Stomach (tissue), 9 donors: ENCODE results near the gene MUC5B. TPM values are rescaled to one million over a fixed set of nuclear protein-coding genes. Genes with fewer than 3 reads are reported as not detected.
A peak's percentile ranks its signal among the peaks of the same experiment; 100 is the strongest.

ENCODE experiments used
- DNase-seq, 2 donors: peaks; one replicate each; pipeline versions ENCODE4 v3.0.0 to v3.0.0-alpha.2; 2013 to 2019
- H3K27ac ChIP-seq, 5 donors: fragments of 200-600 bp in 4 of 5; sonication (generic) in 4 of 5; one replicate each; pipeline ENCODE4 v1.5.1; 2013 to 2019; ENCODE audit warnings: mild to moderate bottlenecking in 1 of 5, moderate library complexity in 1 of 5
- H3K27me3 ChIP-seq, 3 donors: fragments of 200-600 bp; sonication (generic); one replicate each; pipeline ENCODE4 v1.5.1; 2017 to 2019; ENCODE audit warnings: mixed run types in 1 of 3
- H3K36me3 ChIP-seq, 4 donors: fragments of 200-600 bp; sonication (generic); 1 replicate in 3 of 4; 2 replicates in 1 of 4; pipeline ENCODE4 v1.5.1; 2016 to 2019
- H3K4me1 ChIP-seq, 4 donors: fragments of 200-600 bp; sonication (generic); one replicate each; pipeline ENCODE4 v1.5.1; 2016 to 2019
- H3K4me3 ChIP-seq, 4 donors: fragments of 200-600 bp; sonication (generic) in 3 of 4; one replicate each; pipeline ENCODE4 v1.5.1; 2016 to 2019; ENCODE audit warnings: mild to moderate bottlenecking in 1 of 4
- H3K9me3 ChIP-seq, 4 donors: fragments of 200-600 bp; sonication (generic); one replicate each; pipeline ENCODE4 v1.5.1; 2016 to 2019
- CTCF ChIP-seq, 7 experiments: fragments of 450-650 bp in 4 of 7; fragments of 200-600 bp in 3 of 7; sonication (generic) in 3 of 7; IDR thresholded peaks; one replicate each; pipeline ENCODE4 v1.5.1; 2016 to 2019; ENCODE audit warnings: antibody characterized with exemption in 7 of 7, control low read depth in 2 of 7, mild to moderate bottlenecking in 1 of 7
- EP300 ChIP-seq: sonication (generic); formaldehyde crosslinking; IDR thresholded peaks from one replicate; pipeline ENCODE4 v1.6.1; 2017; ENCODE audit warnings: antibody characterized with exemption
- POLR2A ChIP-seq, 4 donors: fragments of 450-650 bp; IDR thresholded peaks; one replicate each; pipeline ENCODE4 v1.6.1; 2016; ENCODE audit warnings: antibody characterized with exemption in 4 of 4, control low read depth in 2 of 4, mild to moderate bottlenecking in 1 of 4, moderate library complexity in 1 of 4
- POLR2AphosphoS5 ChIP-seq, 3 donors: sonication (generic); formaldehyde crosslinking; IDR thresholded peaks; one replicate each; pipeline ENCODE4 v1.6.1; 2016; ENCODE audit warnings: antibody characterized with exemption in 3 of 3
- WGBS, 5 donors: extraction: QIAGEN DNeasy Blood & Tissue Kit in 3 of 5; methylation state at CpG; one replicate each; pipeline versions ENCODE4 v1.1.5 to v1.1.7; 2013 to 2018; 5-methylcytosine and 5-hydroxymethylcytosine counted together
- intact Hi-C: fragments of 100-400 bp; cut with DNase I; formaldehyde crosslinking; loops from one replicate; pipeline ENCODE4 v1.15.1; 2023; ENCODE audit warnings: low total_unique reads
- polyA plus RNA-seq, 3 donors: library from polyadenylated mRNA; stranded (reverse); fragments of 200-250 nt; gene quantifications; one replicate each; pipeline ENCODE4 v1.2.3, GENCODE V29; 2013
- total RNA-seq, 5 donors: library from RNA; depleted of rRNA; stranded (reverse); fragments of >200 nt; gene quantifications; one replicate each; pipeline versions ENCODE4 v1.1.0 to v1.2.3, GENCODE V29; 2014 to 2016
- donor health status: healthy with polysubstance abuse.
- donor health status: Bipolar disorder and iron deficiency.
- donor health status: healthy.

The MUC5B gene
- total and polyA plus RNA-seq, 8 donors: under 0.01 to 516 (median 6.6) TPM

GRCh38 chr11:1221848-1222311, 986 bp upstream of the MUC5B start:
- 86 to 95% (median 90%) methylated on average over 9 to 23 of the region's 23 CpGs for WGBS, 5 donors
- no peak overlapping the region for H3K27ac ChIP-seq

DNA sequence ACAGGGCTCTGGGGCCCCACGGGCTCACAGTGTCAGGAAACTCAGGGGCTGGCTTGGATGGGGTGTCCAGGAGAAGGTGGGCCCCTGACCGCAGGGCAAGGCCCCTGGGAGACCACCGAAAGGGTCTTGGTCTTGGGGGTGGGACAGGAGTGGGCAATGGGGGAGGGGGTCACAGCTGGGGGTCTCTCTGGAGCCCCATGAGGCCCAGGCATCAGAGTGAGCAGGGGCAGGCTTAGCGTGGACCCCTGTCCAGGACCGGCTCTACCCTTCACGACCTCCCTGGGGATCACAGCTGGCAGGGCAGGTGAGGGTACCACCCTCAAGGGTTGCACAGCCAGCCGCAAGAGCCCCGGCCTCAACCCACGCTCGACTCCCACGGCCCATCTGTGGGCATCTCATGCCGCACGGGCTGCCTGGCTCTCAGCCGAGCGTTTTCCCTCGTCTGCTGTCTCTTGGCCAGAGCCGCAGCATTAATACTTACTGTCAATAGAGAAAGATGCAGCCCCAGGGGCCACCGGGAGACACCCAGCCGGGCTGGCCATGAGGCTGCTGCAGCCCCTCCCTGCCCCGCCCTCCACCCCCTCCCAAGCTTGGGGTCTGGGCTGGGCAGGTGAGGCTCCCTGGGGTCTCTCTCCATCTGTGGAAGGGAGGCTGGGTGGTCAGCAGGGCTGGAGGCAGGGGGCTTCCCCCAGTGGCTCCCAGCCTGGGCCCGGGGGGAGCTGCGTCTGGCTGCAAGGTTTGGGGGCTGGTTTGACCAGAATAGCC, 662 bp downstream of the MUC5B start:
- no peak for DNase-seq
- peaks cover 0 to 48% (median 37%) of the 10 kb centered on the region in 4 donors for H3K4me1 ChIP-seq

More at GRCh38 chr11:1221848-1222311, 986 bp upstream of the MUC5B start:
- DNase-seq: no peak
- TF ChIP-seq POLR2AphosphoS5 (IDR thresholded peaks at IDR 0.05) (no peak), CTCF (IDR thresholded peaks at IDR 0.05) (no peak), POLR2A (IDR thresholded peaks at IDR 0.05) (no peak), EP300 (no peak)
- Histone ChIP-seq H3K4me3 (no peak overlapping the region), H3K36me3 (no peaks in the 10 kb centered on the region), H3K4me1 (peaks cover 0 to 48% (median 37%) of the 10 kb centered on the region in 4 donors), H3K27me3 (peaks cover 9 to 89% (median 23%) of the 10 kb centered on the region in 3 donors), H3K9me3 (no peaks in the 10 kb centered on the region)
- intact Hi-C loops: no loop called here

DNA sequence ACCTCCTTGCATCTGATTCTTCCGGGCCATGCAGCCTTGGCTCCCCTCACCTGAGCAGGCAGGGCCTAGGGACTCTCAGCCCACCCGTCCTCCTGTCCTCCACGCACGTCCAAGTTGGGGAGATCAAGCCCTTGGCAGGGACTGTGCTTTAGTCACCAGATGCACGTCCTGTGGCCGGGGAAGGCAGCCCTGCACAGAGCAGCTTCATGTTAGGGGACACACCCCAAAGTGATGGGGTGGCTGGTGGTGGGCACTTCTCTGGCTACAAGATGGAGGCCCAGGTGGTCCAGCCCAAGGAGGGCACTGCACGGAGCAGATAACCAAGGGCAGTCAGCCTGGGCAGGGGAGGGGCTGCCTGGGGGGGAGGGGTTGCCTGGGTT, 1.2 kb downstream of the MUC5B start:
- Histone ChIP-seq H3K27ac (no peak overlapping the region), H3K27me3 (peaks cover 9 to 100% (median 19%) of the 10 kb centered on the region in 3 donors), H3K4me3 (peak overlapping the region in 1 of 4 donors; percentile 29)

More for the DNA sequence above, 662 bp downstream of the MUC5B start:
- Histone ChIP-seq H3K36me3 (no peaks in the 10 kb centered on the region), H3K27me3 (peaks cover 9 to 100% (median 23%) of the 10 kb centered on the region in 3 donors), H3K9me3 (no peaks in the 10 kb centered on the region), H3K4me3 (peak overlapping the region in 1 of 4 donors; percentile 29), H3K27ac (no peak overlapping the region)
- 35 to 55% (median 42%) methylated on average over 14 to 22 of the region's 22 CpGs for WGBS, 5 donors
- TF ChIP-seq CTCF (IDR thresholded peaks at IDR 0.05) (no peak), POLR2AphosphoS5 (IDR thresholded peaks at IDR 0.05) (no peak), POLR2A (IDR thresholded peaks at IDR 0.05) (no peak), EP300 (no peak)
- intact Hi-C loops: no loop called here

More for the DNA sequence above, 1.2 kb downstream of the MUC5B start:
- Histone ChIP-seq H3K4me1 (peaks cover 0 to 47% (median 36%) of the 10 kb centered on the region in 4 donors), H3K9me3 (no peaks in the 10 kb centered on the region), H3K36me3 (no peaks in the 10 kb centered on the region)
- no peak for DNase-seq
- 15 to 40% (median 22%) methylated on average over 1 to 7 of the region's 7 CpGs for WGBS, 5 donors
- intact Hi-C loops: no loop called here
- TF ChIP-seq CTCF (IDR thresholded peaks at IDR 0.05): no peak
- TF ChIP-seq POLR2AphosphoS5 (IDR thresholded peaks at IDR 0.05): no peak
- no peak for TF ChIP-seq POLR2A (IDR thresholded peaks at IDR 0.05)
- no peak for TF ChIP-seq EP300
